ENCODE results near the gene DNAH2.
A peak's percentile ranks its signal among the peaks of the same experiment; 100 is the strongest.

DNAH2 gene

GRCh38 chr17:7703584-7704479 lies 13.7 kb upstream of the DNAH2 start:
- no peak overlapping the region for H3K4me3 ChIP-seq (replicated peaks; ENCODE audit: low read depth, low read length)
- DNase-seq (ENCODE audit: low read depth), result peak; percentile 49
- TF ChIP-seq CTCF (IDR thresholded peaks at IDR 0.05; ENCODE audit: low read length, missing control alignments), result no peak

- TF ChIP-seq CTCF (IDR thresholded peaks at IDR 0.05; ENCODE audit: low read length, missing control alignments), result no peak
- DNase-seq (ENCODE audit: low read depth), result peak; percentile 50
- H3K4me3 ChIP-seq (replicated peaks; ENCODE audit: low read depth, low read length), result peak within 1 kb of the TSS; percentile 54
These were observed 12.8 kb upstream of the DNAH2 start, which contains the start of gene EFNB3 for GRCh38 chr17:7704601-7705268. TSS of gene EFNB3 (plus strand) at chr17:7705202. CDS start at chr17:7705599, 397 bp downstream.

GRCh38 chr17:7705269-7706255 lies 12.0 kb upstream of the DNAH2 start:
- DNase-seq (ENCODE audit: low read depth), result no peak
- peak overlapping the region; percentile 54 for H3K4me3 ChIP-seq (replicated peaks; ENCODE audit: low read depth, low read length)
- TF ChIP-seq CTCF (IDR thresholded peaks at IDR 0.05; ENCODE audit: low read length, missing control alignments), result no peak

- no peak overlapping the region for H3K4me3 ChIP-seq (replicated peaks; ENCODE audit: low read depth, low read length)
- TF ChIP-seq CTCF (IDR thresholded peaks at IDR 0.05; ENCODE audit: low read length, missing control alignments), result no peak
- no peak for DNase-seq (ENCODE audit: low read depth)
These were observed 10.8 kb upstream of the DNAH2 start for GRCh38 chr17:7706631-7707354.

GRCh38 chr17:7707446-7707845 lies 10.1 kb upstream of the DNAH2 start:
- TF ChIP-seq CTCF (IDR thresholded peaks at IDR 0.05; ENCODE audit: low read length, missing control alignments), result no peak
- DNase-seq (ENCODE audit: low read depth), result no peak
- no peak overlapping the region for H3K4me3 ChIP-seq (replicated peaks; ENCODE audit: low read depth, low read length)
